Psoas muscle (tissue), 8 donors: Measurements from ENCODE around the gene VARS2. TPM values are rescaled to one million over a fixed set of nuclear protein-coding genes. Genes with fewer than 3 reads are reported as not detected.

Source experiments
- ATAC-seq, 4 donors: fragments of 200-7000 bp; cut with Tn5 transposase; one replicate each; pipeline ENCODE4 v1.9.1; 2020; ENCODE audit warnings: moderate library complexity in 3 of 4, mild to moderate bottlenecking in 2 of 4
- DNase-seq, 2 donors: peaks; one replicate each; pipeline ENCODE4 v3.0.0-alpha.2; 2020
- H3K27ac ChIP-seq: fragments of 200-600 bp; one replicate; pipeline ENCODE4 v1.8.0; 2022
- H3K27me3 ChIP-seq, 3 donors: fragments of 200-600 bp in 1 of 3; one replicate each; pipeline versions ENCODE4 v1.6.1 to v1.8.0; 2013 to 2022; ENCODE audit warnings: low read length in 2 of 3, mild to moderate bottlenecking in 2 of 3, moderate library complexity in 1 of 3; ENCODE audit not compliant: insufficient read depth in 3 of 3
- H3K36me3 ChIP-seq, 2 donors: fragments of 200-600 bp in 1 of 2; one replicate each; pipeline versions ENCODE4 v1.6.1 to v1.8.0; 2013 to 2022; ENCODE audit warnings: low read depth in 1 of 2, mild to moderate bottlenecking in 1 of 2, moderate library complexity in 1 of 2; ENCODE audit not compliant: insufficient read depth in 1 of 2
- H3K4me1 ChIP-seq: fragments of 200-600 bp; one replicate; pipeline ENCODE4 v1.8.0; 2022
- H3K4me3 ChIP-seq: fragments of 200-600 bp; one replicate; pipeline ENCODE4 v1.8.0; 2022; ENCODE audit warnings: mild to moderate bottlenecking
- H3K9me3 ChIP-seq: fragments of 200-600 bp; one replicate; pipeline ENCODE4 v1.8.0; 2022
- WGBS, 3 donors: extraction: QIAGEN DNeasy Blood & Tissue Kit; methylation state at CpG; one replicate each; pipeline versions ENCODE4 v1.1.6 to v1.1.7; 2013; 5-methylcytosine and 5-hydroxymethylcytosine counted together
- intact Hi-C, 2 donors: fragments of 100-400 bp; cut with DNase I; formaldehyde crosslinking; loops; one replicate each; pipeline versions ENCODE4 v1.11.0 to v1.14.2; 2022
- polyA plus RNA-seq, 3 donors: library from polyadenylated mRNA; stranded (reverse); fragments of 200-250 nt; gene quantifications; one replicate each; pipeline ENCODE4 v1.2.3, GENCODE V29; 2013
- total RNA-seq, 4 donors: library from RNA; stranded (reverse); fragmentation: NEBNext Ultra II Directional in 2 of 4; extraction: Animal tissue kit (Norgen Biotek cat#: 25700) in 2 of 4; gene quantifications; one replicate each; pipeline versions ENCODE4 v1.2.1 to v1.2.4, GENCODE V29; 2021 to 2023
- TF ChIP-seq, protein P1 (sequence below): fragments of 200-600 bp; IDR thresholded peaks from one replicate; pipeline ENCODE4 v1.8.0; 2022; ENCODE audit warnings: antibody characterized with exemption
- donor health status: healthy with polysubstance abuse.
- donor health status: DM: no; HTN: no; CAD: no; lungs with moderate emphysema.
- donor health status: Bipolar disorder and iron deficiency.
- donor health status: healthy.
- donor health status: DM: yes; HTN: yes; CAD: no.
- donor health status: DM: no; HTN: no; CAD: no.
- donor health status: DM: no; HTN: no; CAD: no.
- donor health status: DM: yes; HTN: yes; CAD: no.

The VARS2 gene
- total and polyA plus RNA-seq, 7 donors, result 11.4 to 36.6 (median 25.8) TPM

DNA sequence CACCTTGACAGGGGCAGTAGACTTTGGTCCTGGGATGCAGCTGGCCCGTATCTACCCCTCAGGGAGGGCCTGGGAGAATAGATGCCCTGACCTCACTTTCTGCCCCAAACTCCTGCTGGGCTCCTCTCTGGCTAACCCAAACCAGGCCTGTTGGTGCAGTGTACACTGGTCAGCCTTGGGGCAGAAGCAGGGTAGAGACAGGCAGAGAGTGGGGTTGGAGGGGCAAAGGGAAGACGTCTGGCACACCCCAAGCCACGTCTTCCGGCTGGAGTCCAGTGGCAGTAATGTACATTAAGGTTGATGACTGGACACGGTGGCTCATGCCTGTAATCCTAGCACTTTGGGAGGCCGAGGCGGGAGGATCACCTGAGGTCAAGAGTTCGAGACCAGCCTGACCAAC is 20.4 kb upstream of the VARS2 start:
- H3K27me3 ChIP-seq, result no peaks in the 10 kb centered on the region
- WGBS, 3 donors, result 85 to 94% (median 87%) methylated on average over 8 of the region's 8 CpGs
- intact Hi-C loops, result no loop called here
- H3K9me3 ChIP-seq, result no peaks in the 10 kb centered on the region
- H3K36me3 ChIP-seq, result peaks cover 0 to 98% of the 10 kb centered on the region in 2 donors
- TF ChIP-seq, protein P1, sequence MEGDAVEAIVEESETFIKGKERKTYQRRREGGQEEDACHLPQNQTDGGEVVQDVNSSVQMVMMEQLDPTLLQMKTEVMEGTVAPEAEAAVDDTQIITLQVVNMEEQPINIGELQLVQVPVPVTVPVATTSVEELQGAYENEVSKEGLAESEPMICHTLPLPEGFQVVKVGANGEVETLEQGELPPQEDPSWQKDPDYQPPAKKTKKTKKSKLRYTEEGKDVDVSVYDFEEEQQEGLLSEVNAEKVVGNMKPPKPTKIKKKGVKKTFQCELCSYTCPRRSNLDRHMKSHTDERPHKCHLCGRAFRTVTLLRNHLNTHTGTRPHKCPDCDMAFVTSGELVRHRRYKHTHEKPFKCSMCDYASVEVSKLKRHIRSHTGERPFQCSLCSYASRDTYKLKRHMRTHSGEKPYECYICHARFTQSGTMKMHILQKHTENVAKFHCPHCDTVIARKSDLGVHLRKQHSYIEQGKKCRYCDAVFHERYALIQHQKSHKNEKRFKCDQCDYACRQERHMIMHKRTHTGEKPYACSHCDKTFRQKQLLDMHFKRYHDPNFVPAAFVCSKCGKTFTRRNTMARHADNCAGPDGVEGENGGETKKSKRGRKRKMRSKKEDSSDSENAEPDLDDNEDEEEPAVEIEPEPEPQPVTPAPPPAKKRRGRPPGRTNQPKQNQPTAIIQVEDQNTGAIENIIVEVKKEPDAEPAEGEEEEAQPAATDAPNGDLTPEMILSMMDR, result no peak
- no peak overlapping the region for H3K27ac ChIP-seq
- ATAC-seq (no peak), DNase-seq (no peak)
- H3K4me3 ChIP-seq, result no peak overlapping the region
- H3K4me1 ChIP-seq, result no peaks in the 10 kb centered on the region

DNA sequence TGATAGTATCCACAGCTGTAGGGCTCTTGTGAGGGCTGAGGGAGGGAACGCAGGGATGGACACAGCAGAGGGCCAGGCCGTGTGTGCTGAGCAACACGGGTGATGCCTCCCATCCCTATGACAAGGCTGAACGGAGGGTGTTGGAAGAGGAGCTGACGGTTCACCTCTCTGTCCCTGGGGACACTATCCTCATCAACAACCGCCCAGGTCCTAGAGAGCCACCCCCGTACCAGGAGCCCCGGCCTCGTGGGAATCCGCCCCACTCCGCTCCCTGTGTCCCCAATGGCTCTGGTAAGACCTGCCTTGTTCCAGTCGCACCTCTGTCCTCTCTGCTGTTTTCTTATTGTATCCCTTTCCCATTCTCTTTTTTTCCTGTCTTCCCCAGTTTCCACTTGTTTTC is 19.7 kb upstream of the VARS2 start:
- Histone ChIP-seq H3K4me3 (no peak overlapping the region), H3K9me3 (no peaks in the 10 kb centered on the region), H3K4me1 (no peaks in the 10 kb centered on the region), H3K27me3 (no peaks in the 10 kb centered on the region), H3K36me3 (peaks cover 0 to 98% of the 10 kb centered on the region in 2 donors), H3K27ac (no peak overlapping the region)
- TF ChIP-seq, protein P1, result no peak
- ATAC-seq, result no peak
- WGBS, 3 donors, result 88 to 90% (median 88%) methylated on average over 12 of the region's 12 CpGs
- no peak for DNase-seq
- intact Hi-C loops, result no loop called here

DNA sequence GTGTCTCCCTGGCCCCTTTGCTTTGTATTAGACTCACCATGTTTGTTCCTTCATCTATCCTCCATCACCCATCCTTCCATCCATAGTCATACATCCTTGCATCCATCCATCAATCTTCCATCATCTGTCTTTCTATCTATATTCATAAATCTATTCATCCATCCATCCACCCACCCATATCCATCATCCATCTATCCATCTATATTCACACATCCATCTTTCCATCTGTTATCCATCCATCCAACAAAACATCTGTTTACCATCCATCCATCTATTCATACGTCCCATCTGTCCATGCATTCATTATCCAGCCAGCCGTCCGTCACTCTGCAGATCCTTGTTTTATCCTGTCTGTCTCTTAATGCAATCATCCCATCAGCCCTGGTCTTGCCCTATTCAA is 19.1 kb upstream of the VARS2 start:
- Histone ChIP-seq H3K4me3 (no peak overlapping the region), H3K27me3 (no peaks in the 10 kb centered on the region), H3K27ac (no peak overlapping the region), H3K9me3 (no peaks in the 10 kb centered on the region), H3K36me3 (peaks cover 0 to 98% of the 10 kb centered on the region in 2 donors), H3K4me1 (no peaks in the 10 kb centered on the region)
- intact Hi-C loops, result no loop called here
- no peak for ATAC-seq
- 87 to 94% (median 92%) methylated on average over 3 of the region's 3 CpGs for WGBS, 3 donors
- no peak for DNase-seq
- TF ChIP-seq, protein P1, result no peak

DNA sequence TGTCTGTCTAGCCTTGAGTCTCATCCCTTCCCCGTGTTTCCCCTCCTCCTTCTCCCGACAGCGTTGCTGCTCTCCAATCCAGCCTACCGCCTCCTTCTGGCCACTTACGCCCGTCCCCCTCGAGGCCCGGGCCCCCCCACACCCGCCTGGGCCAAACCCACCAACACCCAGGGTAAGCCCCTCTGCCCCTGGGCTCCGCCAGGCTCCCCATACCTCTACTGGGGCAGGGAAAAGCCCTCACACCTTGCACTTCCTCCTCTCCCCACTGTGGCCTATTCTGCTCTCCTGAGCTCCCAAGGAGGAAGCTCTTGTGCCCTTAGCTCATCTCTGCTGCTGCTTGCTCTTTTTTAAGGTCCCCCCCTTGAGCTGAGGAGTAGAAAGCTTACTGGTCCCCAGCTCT is 18.7 kb upstream of the VARS2 start:
- no peak overlapping the region for H3K4me3 ChIP-seq
- no peaks in the 10 kb centered on the region for H3K27me3 ChIP-seq
- peaks cover 0 to 97% of the 10 kb centered on the region in 2 donors for H3K36me3 ChIP-seq
- no peaks in the 10 kb centered on the region for H3K4me1 ChIP-seq
- 74 to 86% (median 79%) methylated on average over 10 of the region's 10 CpGs for WGBS, 3 donors
- TF ChIP-seq, protein P1, result no peak
- intact Hi-C loops, result no loop called here
- no peak overlapping the region for H3K27ac ChIP-seq
- no peaks in the 10 kb centered on the region for H3K9me3 ChIP-seq
- no peak for ATAC-seq
- DNase-seq, result no peak

DNA sequence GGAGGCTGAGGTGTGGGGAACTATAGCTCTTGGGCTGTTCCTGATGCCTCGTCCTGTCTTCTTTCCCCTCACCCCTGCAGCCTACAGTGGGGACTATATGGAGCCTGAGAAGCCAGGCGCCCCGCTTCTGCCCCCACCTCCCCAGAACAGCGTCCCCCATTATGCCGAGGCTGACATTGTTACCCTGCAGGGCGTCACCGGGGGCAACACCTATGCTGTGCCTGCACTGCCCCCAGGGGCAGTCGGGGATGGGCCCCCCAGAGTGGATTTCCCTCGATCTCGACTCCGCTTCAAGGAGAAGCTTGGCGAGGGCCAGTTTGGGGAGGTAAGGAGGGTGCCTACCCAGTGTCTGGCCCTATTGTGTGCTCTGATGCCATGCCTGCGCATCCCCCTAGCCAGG is 17.5 kb upstream of the VARS2 start:
- Histone ChIP-seq H3K27me3 (no peaks in the 10 kb centered on the region), H3K4me3 (no peak overlapping the region), H3K36me3 (peaks cover 0 to 87% of the 10 kb centered on the region in 2 donors), H3K27ac (no peak overlapping the region), H3K4me1 (no peaks in the 10 kb centered on the region), H3K9me3 (no peaks in the 10 kb centered on the region)
- ATAC-seq (no peak), DNase-seq (no peak)
- TF ChIP-seq, protein P1, result no peak
- 89 to 96% (median 93%) methylated on average over 13 of the region's 13 CpGs for WGBS, 3 donors
- intact Hi-C loops, result no loop called here
